HuH-7.5 (cell line): Measurements from ENCODE around the gene TAPBPL.

Source experiments
- DNase-seq: peaks from one replicate; pipeline ENCODE4 v3.0.0; 2011; ENCODE audit warnings: low spot score

The TAPBPL gene

DNA sequence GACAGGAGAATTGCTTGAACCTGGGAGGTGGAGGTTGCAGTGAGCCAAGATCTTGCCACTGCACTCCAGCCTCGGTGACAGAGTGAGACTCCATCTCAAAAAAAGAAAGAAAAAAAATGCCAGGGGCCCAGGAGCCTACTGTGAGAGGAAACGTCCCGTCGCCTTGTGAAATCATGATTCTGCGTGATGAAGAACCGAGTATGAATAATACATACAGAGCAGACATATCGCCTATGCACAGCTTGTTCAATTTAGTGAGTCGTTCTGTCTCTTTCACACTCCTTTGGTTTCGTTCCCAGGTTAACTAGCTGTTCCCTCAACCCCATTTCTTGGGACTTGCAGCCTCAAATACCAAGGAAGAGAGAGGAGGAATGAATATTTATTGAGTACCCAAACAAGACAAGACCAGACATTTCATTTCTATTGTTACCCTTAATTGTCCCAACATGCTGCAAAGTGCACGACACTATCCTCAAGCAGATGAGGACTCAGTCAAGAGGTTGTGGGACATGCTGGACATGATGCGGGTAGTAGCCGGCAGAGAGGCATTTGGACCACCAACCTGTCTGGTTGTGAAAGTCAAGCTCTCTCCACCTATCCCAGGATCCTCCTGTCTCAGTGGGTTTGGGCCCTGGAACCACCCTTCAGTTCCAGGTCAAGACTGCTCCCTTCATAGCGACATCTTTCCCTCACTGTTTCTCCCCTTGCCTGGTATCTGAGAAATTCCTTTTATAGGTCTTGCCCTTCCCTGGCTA is 15.7 kb upstream of the TAPBPL start:
- no peak for DNase-seq

DNA sequence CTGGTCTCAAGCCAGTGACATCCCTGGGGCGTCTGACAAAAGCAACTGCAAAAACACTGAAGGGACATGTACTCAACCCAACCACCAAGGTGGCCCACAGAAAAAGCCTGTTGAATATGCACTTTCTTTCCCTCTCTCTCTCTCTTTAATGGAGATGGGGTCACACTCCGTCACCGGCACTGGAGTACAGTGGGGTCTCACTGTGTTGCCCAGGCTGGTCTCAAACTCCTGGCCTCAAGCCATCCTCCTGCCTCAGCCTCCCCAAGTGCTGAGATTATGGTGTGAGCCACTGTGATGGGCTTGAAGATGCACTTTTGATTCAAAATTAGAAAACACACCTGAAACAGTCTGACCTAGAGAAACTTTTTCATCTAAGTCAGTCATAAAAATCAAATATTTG is 14.3 kb upstream of the TAPBPL start:
- DNase-seq: no peak

DNA sequence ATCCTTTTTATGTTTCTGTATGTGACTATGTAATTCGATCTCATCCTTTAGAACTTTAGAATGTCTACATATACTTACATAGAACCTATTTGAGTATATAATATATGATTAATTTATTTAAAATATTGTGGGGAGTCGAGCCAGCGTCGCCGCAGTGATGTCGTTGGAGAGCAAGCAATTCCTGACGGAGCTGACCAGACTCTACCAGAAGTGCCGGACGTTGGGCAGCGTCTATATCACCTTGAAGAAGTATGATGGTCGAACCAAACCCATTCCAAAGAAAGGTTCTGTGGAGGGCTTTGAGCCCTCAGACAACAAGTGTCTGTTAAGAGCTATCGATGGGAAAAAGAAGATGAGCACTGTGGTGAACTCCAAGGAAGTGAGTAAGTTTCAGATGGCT is 13.5 kb upstream of the TAPBPL start:
- no peak for DNase-seq

DNA sequence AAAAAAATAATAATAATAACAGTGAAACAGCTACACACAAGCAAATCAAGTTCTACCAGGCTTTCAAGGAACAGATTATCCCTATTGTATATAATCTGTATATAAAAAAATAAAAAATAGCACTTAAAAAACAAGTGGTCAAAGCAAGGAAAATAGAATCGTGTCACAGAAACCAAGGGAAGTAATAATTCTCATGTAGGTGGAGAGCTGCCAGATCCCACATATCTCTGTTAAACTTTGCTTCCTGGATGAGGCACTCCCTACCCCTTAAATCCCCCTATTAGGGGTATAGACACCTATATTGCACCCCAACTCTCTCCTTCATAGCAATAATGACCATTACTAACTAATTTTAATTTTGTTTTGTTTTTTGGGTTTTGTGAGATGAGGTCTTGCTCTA is 11.5 kb upstream of the TAPBPL start:
- no peak for DNase-seq

DNA sequence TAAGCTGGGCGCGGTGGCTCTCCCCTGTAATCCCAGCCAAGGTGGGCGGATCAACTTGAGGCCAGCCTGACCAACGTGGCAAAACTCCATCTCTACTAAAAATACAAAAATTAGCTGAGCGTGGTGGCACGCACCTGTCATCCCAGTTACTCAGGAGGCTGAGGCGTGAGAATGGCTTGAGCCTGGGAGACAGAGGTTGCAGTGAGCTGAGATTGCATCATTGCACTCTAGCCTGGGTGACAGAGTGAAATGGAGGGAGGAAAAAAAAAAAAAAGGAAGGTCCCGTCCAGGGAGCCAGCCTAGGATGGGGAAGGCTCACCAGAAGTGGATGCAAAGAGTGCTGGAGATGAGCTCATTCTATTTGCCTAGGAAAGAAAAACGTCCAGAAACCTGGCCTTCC is 9.0 kb upstream of the TAPBPL start:
- DNase-seq: no peak

DNA sequence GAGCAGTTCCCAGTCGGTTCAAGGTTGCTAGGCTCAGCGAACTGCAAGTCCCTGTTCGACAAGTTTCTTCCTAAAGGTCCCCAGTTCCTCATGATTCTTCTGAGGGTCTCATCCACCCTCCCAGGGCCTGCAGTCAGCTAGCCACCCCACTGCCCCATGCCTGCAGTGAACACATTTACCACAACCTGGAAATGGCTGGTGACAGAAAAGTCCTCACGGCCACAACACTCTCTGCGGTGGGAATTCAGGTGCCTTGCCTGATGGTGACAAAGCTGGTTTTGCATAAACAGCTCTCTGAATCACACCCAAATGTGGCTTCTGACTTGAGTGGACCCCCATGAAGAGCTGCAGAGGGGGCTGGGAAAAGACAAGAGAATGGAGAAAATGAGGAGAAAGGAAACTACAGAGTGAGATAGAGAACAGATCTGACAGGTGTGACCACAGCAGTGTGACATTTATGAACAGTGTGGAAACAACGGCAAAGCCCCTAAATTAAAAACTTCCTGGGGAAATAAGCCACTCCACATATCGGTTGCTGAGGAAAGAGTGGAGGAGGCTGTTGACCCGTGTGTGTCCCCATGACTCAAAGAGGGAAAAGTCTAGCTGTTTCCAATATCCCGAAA is 8.4 kb upstream of the TAPBPL start:
- DNase-seq: no peak

DNA sequence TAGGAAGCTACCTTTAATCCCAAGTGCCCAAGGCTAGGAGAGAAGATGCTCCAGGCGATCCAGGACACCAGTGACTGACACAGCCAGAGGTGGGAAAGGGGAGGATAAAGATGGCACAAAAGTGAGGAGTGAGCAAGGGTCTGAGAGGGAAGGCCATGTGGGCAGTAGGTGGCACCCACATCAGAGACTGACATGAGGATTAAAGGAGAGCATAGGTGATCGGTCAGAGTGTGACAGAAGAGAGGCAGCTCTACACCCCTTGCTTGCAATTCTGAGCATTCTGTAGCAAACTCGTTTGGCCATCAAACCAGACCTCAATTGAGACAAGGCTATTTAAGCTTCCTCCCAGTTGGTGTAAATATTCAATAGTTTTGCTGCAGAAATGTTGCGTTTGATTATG is 7.8 kb upstream of the TAPBPL start:
- DNase-seq: no peak

DNA sequence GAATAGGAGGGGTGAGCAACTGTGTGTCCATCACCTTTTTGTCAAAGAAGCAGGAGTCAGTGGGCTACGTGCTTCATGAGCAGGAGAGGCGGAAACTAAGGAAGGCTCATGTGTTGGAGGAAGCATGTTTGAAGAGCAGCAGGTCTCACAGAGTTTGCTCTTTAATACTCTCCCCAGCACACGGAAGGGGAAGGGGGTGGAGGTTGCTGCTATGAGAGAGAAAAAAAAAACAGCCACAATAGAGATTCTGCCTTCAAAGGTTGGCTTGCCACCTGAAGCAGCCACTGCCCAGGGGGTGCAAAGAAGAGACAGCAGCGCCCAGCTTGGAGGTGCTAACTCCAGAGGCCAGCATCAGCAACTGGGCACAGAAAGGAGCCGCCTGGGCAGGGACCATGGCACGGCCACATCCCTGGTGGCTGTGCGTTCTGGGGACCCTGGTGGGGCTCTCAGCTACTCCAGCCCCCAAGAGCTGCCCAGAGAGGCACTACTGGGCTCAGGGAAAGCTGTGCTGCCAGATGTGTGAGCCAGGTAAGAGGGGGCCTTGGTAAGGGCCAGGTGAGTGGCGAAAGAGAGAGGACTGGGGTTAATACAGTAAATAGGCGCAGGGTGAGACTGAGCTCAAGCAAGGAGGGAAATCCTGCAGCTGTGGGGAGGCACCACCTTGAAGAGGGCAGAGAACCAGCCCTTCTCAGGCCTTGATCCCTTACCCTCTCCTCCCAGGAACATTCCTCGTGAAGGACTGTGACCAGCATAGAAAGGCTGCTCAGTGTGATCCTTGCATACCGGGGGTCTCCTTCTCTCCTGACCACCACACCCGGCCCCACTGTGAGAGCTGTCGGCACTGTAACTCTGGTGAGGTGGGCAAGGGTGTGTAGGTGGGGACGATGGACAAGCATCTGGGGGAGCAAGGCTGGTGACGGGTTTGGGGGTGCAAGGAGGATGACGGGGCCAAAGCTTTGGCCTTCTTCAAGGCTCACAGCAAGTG is 6.8 kb upstream of the TAPBPL start, which contains the start of gene CD27:
Gene CD27, plus strand, starts transcription at position 252 of the 985 bp plus-strand sequence. Its CDS starts 141 bp downstream, at position 393.
- DNase-seq: no peak

DNA sequence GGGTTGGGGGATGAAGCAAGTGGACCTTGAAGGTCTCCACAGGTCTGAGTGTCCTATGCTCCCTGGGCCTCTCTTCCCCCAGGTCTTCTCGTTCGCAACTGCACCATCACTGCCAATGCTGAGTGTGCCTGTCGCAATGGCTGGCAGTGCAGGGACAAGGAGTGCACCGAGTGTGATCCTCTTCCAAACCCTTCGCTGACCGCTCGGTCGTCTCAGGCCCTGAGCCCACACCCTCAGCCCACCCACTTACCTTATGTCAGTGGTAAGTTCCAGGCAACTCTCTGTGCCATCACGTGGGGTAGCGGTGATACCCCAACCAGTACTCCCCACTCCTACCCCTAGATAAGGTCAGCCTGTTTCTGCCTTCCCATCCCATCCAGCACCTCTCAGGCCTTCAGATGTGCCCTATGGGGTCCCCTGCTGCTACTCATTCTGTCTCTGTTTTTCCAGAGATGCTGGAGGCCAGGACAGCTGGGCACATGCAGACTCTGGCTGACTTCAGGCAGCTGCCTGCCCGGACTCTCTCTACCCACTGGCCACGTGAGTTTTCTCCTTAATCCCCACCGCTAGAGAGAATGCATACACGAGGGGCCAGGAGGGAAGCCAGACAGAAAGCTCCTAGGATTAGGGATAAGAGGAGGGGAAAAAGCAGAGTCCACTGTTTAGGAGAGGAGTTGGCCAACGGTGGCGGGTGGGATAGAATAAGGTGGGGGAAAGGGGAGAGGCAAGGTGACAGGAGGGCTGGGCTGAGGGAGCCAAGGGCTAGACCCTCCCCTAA is 1.6 kb upstream of the TAPBPL start:
- no peak for DNase-seq

DNA sequence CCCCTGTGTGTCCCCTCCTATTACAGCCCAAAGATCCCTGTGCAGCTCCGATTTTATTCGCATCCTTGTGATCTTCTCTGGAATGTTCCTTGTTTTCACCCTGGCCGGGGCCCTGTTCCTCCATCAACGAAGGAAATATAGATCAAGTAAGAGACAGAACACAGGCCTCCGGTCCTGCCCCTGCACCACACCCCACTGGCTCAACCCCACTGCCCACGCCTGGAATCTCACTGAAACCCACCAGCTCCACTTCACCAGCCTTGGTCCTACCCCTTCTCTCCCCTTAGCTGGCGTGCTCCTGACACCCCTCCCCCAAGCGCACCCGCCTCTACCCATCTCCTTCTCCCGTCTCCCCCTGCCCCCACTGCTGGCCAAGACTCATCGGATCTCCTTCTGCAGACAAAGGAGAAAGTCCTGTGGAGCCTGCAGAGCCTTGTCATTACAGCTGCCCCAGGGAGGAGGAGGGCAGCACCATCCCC is 934 bp upstream of the TAPBPL start:
- DNase-seq: no peak

DNA sequence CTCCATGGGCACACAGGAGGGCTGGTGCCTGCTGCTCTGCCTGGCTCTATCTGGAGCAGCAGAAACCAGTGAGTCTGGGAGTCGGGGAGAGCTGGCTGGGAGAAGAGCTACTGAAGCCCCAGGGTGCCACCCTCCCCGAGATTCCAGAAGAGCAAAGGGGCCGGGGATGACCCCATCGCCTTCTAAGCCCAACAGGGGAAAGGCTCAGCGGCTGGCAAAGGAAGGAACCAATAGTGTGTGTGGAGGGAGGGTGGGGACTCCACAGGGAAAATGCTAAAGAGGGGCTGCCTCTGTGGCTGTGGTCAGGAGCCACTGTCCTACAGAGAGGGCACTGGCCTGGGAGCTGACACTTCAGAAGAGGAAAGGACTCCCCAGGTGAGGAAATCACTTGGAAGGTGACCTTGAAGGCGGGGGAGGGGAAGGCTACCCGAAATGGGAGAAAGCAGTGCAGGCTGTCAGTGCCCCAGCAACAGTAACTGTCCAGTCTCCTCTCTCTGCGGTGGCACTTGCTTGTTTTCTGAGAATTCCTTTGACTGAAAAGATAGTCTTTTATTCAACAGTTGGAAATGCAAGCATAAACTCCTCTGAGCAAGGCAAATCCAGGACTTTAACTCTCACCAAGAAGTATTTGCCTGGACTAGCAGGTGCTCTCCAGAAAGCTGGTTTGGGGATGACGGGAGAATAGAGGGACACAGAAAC is 552 bp downstream of the TAPBPL start:
- no peak for DNase-seq

DNA sequence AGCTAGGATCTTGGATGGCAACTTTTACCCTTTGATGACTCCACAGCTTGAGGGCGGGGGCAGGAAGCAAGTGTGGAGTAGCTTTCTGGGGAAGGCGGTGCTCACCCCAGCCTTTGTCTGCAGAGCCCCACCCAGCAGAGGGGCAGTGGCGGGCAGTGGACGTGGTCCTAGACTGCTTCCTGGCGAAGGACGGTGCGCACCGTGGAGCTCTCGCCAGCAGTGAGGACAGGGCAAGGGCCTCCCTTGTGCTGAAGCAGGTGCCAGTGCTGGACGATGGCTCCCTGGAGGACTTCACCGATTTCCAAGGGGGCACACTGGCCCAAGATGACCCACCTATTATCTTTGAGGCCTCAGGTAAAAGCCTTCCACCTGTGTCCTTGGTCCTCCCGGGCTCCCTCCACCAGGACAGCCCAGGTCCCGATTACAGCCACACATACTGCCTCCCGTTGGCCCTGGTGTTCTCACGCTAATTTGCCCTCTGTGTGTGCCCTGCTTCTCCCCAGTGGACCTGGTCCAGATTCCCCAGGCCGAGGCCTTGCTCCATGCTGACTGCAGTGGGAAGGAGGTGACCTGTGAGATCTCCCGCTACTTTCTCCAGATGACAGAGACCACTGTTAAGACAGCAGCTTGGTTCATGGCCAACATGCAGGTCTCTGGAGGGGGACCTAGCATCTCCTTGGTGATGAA is 1.2 kb downstream of the TAPBPL start:
- DNase-seq: no peak

DNA sequence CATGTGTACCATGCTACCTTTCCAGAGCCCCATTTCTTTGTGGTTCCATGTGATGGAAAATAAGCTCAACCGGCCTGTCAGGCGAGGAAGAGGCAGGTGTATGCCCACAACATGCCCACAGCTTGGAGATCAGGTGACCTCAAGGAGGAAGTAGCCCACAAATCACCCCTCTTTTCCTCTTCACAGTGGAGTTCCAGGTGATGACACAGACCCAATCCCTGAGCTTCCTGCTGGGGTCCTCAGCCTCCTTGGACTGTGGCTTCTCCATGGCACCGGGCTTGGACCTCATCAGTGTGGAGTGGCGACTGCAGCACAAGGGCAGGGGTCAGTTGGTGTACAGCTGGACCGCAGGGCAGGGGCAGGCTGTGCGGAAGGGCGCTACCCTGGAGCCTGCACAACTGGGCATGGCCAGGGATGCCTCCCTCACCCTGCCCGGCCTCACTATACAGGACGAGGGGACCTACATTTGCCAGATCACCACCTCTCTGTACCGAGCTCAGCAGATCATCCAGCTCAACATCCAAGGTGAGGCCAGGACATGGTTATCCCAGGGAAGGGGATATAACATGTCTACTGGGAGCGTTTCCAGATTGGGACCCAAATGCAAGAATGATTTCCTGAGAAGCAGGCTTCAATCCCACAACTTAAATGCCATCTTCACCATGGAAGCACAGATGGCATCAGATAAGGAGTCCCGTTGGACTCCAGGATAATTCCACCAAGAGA is 5.5 kb downstream of the TAPBPL start:
- no peak for DNase-seq

DNA sequence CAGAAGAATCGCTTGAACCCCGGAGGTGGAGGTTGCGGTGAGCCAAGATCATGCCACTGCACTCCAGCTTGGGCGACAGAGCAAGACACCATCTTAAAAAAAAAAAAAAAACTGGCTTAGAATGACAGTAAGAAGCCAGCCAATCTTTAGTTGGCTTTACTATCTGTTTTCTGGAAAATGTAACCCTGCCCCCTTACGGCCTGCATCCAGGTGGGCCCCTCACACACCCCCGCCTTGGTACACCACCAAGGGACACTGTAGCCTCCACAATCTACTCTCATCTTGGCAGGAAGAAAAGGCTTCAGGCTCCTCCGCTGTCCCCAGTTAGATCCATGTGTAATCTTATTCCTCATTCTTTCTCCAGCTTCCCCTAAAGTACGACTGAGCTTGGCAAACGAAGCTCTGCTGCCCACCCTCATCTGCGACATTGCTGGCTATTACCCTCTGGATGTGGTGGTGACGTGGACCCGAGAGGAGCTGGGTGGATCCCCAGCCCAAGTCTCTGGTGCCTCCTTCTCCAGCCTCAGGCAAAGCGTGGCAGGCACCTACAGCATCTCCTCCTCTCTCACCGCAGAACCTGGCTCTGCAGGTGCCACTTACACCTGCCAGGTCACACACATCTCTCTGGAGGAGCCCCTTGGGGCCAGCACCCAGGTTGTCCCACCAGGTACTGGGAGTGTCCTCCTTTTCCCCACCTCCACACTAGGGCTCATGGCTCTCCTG is 6.6 kb downstream of the TAPBPL start:
- no peak for DNase-seq

DNA sequence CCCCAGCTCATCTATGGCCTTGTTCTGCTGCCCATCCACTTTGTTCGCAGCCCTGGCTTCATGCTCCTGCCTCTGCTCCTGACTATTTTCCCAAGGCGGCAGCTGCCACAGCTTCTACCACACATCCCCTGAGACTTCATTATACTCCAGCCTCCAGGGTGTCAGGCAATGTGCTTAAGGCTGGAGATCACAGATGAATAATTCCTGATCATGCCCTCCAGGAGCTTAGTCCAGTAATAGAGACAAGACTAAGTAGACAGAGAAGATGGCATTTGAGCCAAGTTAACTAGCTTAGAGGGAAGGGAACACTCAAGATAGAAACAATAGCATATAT is 7.1 kb downstream of the TAPBPL start:
- DNase-seq: no peak

DNA sequence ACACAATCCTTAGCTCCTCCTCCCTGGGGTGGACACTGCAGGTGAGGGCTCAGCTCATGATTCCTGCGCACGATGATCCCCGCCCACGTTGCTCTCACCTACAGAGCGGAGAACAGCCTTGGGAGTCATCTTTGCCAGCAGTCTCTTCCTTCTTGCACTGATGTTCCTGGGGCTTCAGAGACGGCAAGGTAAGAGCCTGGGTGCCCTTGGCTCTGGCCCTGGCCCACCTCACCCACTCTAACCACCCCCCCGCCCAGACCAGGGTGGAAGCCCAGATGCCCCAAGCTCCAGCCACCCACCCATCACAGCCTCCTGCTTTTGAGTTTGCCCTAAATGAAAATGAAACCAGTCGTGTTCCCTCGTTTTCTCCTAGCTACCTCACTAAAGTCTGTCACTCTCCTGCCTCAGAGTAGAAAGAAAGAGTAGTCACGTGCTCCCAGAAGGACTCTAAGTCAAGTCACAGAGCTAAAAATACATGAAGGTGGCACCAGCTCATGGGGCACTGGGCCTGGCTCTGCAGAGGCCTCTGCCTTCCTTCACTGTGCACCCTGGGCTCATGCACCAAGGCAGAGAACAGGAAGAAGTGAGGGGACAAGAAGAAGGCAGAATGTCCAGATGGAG is 9.0 kb downstream of the TAPBPL start:
- DNase-seq: no peak

DNA sequence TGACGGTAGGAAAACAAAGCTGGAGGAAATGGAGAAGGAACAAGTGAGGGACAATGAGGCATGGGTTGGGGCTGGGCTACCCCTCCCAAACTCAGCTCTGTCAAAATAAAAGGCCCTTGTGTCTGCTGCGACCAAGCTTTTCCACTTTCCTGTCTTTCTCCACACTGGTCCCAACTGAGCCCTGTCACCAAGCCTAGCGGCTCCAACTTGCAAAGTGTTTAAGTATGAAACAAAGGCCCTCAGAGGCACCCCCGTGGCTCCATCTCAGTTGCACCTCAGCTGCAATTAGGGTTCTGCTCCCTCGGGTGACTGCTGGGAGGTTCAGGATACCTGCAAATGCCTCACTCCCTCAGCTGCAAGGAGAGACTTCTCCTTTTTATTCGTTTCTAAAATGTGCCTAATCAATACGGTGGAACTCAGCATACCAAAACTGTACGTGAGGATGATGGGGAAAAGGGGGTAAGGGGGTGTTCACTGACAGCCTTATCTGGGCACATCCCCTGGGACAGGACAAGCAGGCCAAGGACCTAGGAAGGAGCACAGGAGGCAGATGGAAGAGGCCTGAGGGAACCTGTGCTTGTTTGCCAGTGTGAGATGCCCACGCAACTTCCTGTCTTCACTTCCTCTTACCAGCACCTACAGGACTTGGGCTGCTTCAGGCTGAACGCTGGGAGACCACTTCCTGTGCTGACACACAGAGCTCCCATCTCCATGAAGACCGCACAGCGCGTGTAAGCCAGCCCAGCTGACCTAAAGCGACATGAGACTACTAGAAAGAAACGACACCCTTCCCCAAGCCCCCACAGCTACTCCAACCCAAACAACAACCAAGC is 9.8 kb downstream of the TAPBPL start:
- DNase-seq: no peak
